G401 (cell line): Measurements from ENCODE around the gene DRAM1. TPM values are rescaled to one million over a fixed set of nuclear protein-coding genes. Genes with fewer than 3 reads are reported as not detected.
"Not testable (repeated sequence)": the region's sequence is repeated elsewhere in the genome, so short reads cannot be mapped to it uniquely, and the experiment has no call there.

Experiments
- DNase-seq: peaks from one replicate; pipeline ENCODE4 v3.0.0-alpha.2; 2015; ENCODE audit warnings: low spot score
- in situ Hi-C: cut with HindIII; loops from 2 replicates; pipeline ENCODE4 v1.10.0; 2016; ENCODE audit warnings: low sequenced_read_pairs, mixed read lengths
- total RNA-seq: library from RNA; depleted of rRNA; stranded (reverse); fragments of >200 nt; shearing (Covaris generic); gene quantifications from 2 replicates; pipeline ENCODE4 v1.2.3, GENCODE V29; 2014

Gene DRAM1
- total RNA-seq, 1 experiment from 2014 or later: 7.9 TPM

DNA sequence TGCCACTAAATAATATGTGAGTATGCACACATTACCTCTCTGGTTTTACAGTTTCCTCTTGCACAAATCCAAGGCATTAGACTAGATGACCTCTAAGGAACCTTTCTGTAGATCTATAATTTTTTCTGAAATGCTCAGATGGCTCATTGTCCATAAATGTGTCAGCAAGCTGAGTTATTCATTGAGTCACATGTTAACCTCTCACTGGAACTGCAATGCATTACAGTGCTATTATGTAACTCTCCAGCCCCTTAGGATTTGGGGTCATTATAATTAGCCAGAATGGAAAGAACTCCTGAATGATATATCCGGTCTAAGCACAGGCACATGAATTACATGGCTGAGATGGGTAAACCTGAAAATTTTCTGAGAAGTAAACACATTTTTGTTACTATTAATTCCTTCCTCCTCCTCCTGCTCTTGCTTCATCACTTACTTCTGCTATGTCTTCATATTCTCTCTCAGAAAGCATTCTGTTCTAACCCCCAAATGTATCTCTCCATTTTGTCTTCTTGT, 20.3 kb upstream of the DRAM1 start:
- in situ Hi-C loops: no loop called here
- DNase-seq: no peak

DNA sequence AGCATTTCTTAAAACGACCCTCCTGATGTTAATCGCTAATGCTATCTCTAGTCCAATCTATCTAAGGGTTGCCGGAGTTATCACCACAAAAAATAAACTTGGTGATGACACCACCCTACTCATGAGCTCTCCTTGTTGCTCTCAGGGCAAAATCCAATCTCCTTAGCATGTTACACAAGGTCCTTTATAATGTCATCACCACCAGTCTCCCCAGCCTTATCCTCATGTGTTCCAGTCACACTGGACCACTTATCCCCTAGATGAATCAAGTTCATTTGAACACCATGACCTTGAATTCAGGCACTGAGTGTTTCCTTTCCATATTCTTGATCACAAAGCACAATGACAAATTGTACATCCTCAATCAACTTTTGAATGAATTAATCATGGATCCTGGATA, 19.0 kb upstream of the DRAM1 start:
- in situ Hi-C loops: no loop called here
- DNase-seq: no peak

GRCh38 chr12:101859664-101860607, 17.4 kb upstream of the DRAM1 start:
- in situ Hi-C loops: no loop called here
- DNase-seq: no peak

GRCh38 chr12:101861688-101862087, 15.7 kb upstream of the DRAM1 start:
- in situ Hi-C loops, DNase-seq: not testable (repeated sequence)

GRCh38 chr12:101862245-101862644, 15.1 kb upstream of the DRAM1 start:
- in situ Hi-C loops: no loop called here
- DNase-seq: no peak

DNA sequence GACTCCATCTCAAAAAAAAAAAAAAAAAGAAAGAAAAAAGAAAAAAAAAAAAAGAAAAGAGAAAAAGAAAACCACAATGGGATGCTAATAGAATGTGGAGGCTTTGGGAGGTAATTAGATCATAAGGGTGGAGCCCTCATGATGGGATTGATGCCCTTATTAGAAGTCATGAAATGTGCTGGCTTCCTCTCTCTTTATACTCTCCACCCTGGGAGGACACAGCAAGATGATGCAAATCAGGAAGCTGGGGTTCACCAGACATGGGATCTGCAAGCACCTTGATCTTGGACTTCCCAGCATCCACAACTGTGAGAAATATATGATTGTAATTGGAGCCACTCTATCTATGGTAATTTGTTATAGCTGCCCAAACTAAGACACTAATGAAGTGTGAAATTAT, 13.4 kb upstream of the DRAM1 start:
- in situ Hi-C loops: no loop called here
- no peak for DNase-seq

DNA sequence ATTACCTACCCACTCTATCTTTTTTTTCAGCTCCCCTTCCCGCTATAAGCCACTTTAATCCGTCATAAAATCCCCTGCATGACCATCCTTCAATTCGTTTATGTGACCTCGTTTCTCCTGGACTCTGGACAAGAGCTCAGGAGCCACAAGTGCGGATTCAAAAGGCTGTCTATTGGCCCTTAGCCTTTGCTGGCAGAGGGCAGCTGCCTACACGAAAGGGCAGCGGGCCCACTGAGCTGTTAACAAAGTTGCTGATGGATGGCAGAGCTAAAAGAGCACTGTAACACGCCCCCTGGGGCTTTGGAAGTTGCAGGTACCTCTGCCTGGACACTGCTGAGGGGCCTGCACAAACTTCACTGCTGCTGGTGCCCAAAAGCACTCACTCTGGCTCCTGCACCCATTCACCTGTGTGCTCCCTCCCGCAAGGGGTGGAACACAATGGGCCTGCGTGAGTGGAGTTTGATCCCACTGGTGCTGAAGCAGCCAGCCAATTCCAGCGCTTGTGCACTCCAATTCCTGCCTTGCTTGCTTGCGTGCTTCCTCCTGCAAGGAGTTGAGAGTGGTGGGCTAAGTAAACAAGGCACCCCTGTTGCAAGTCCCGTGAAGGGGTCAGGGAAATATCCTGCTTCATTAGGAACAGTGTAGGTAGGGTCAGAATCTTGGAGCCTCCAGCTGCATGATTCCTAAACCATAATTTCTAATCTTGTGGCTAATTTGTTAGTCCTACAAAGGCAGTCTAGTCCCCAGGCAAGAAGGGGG, 10.6 kb upstream of the DRAM1 start:
- in situ Hi-C loops: no loop called here
- no peak for DNase-seq

DNA sequence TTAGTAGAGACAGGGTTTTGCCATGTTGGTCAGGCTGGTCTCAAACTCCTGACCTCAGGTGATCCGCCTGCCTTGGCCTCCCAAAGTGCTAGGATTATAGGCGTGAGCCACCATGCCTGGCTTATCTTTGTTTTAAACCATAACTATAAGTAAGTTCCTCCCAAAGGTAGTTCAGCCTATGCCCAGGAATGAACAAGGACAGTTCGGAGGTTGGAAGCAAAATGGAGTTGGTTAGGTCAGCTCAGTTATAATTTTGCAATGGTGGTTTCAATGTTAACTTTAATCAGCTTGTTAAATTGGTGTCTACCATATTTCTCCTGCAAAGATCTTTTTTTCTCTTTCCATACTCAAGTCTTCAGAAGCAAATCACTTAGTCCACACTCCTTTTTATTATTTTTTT, 9.8 kb upstream of the DRAM1 start:
- in situ Hi-C loops, DNase-seq: not testable (repeated sequence)

DNA sequence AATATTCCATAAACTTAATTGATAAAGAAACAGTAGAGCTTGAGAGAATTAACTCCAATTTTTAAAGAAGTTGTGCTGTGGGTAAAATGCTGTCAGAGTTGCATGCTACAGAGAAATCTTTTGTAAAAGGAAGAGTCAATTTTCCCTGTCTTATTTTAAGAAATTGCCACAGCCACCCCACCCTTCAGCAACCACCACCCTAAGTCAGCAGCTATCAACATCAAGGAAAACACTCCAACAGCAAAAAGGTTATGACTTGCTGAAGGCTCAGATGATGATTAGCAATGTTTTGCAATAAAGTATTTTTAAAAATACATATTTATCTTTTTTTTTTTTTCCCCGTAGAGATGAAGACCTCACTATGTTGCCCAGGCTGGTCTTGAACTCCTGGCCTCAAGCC, 6.5 kb upstream of the DRAM1 start:
- in situ Hi-C loops: no loop called here

DNA sequence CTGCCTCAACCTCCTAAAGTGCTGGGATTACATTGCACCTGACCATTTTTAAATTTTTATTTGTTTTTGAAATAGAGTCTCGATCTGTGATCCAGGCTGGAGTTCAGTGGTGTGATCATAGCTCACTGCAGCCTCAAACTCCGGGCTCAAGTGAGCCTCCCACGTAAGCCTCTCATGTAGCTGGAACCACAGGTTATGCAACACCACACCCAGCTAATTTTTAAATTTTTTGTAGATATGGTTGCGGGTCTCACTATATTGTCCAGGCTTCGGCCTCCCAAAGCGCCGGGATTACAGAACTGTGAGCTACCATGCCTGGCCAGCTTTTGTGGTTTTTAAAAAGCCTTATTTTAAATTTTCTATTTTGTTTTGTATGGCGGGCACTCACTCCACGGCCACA, 2.2 kb upstream of the DRAM1 start:
- in situ Hi-C loops: no loop called here
- no peak for DNase-seq

More for the DNA sequence above, 6.5 kb upstream of the DRAM1 start:
- no peak for DNase-seq

GRCh38 chr12:101876322-101876860, 989 bp upstream of the DRAM1 start:
- DNase-seq: no peak
- in situ Hi-C loops: no loop called here

- no peak for DNase-seq
- in situ Hi-C loops: no loop called here
These were observed 444 bp downstream of the DRAM1 start for GRCh38 chr12:101877806-101878242.

DNA sequence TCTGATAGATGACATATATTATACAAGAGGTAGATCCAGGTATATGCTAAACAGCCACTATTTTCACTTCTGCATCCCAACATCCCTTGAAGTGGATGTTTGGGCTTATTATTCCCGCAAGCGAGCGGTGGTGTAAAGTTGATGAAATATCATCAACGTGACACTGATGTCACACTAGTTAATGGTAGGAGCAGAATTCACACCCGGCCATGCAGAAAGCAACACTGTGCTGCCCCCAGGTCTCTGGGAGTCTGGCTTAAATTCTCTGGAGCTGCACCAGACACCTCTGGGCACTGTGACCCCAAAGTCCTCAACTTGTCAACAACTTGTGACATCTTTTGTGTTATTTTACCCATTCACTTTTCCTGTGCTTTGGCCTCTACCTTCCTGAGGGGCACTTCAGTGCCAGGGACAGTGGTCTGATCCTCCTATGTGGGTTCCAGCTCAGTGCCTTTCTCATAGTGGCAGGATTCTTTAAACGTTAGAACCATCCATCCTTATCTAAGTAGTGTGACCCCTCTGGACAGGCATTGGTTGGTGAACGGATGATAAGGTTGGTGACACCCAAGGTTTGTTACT, 952 bp downstream of the DRAM1 start:
- in situ Hi-C loops: no loop called here
- DNase-seq: no peak

- in situ Hi-C loops: no loop called here
- DNase-seq: no peak
These were observed 3.4 kb downstream of the DRAM1 start for GRCh38 chr12:101880769-101881168.

DNA sequence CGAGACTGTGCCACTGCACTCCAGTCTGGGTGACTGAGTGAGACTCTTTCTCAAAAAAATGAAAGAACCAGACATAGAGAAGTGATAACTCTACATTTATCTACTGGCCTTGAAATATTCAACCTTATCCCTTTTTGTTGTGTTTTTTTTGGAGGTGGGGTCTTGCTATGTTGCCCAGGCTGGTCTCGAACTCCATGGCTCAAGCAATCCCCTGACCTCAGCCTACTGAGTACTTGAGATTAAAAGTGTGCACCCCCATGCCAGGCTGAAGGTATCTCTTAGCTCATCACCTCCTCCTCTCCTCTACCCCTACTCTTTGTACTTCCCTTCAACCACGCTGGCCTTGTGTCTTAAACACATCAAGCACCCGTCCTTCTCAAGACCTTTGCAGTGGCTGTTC, 3.8 kb downstream of the DRAM1 start:
- in situ Hi-C loops: no loop called here
- no peak for DNase-seq

DNA sequence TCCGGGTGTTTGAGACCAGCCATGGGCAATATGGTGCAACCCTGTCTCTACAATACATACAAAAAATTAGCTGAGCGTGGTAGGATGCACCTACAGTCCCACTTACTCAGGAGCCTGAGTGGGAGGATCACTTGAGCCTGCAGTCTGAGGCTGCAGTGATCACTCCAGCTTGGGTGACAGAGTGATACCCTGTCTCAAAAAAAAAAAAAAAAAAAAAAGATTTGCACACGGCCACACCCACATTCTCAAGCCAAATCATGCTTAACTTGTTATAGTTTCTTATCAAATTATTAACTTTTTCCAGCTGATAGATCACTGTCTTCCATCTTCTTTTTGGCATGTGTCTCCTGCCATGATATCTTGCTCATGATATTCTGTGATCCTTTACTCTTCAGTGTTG, 6.8 kb downstream of the DRAM1 start:
- no peak for DNase-seq
- in situ Hi-C loops: no loop called here

DNA sequence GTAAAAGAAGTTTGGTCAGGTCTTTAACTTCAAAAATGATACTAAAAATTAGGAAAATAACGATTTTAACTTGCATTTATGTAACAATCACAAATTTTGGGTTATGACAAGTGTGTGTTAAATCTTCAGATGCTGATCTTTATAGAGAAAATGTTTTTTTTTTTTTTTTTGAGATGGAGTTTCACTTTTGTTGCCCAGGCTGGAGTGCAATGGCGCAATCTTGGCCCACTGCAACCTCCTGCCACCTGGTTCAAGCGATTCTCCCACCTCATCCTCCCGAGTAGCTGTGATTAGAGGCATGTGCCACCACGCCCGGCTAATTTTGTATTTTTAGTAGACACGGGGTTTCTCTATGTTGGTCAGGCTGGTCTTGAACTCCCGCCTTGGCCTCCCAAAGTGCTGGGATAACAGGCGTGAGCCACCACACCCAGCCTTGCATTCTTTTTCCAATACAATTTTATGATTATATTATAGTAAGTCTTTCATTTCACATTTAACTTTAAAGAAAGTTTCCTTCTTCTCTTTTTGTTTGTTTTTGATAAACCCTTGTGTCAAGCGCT, 7.5 kb downstream of the DRAM1 start:
- DNase-seq, in situ Hi-C loops: not testable (repeated sequence)

GRCh38 chr12:101885912-101886561, 8.7 kb downstream of the DRAM1 start:
- in situ Hi-C loops: no loop called here
- no peak for DNase-seq
